NT2/D1 (cell line): ENCODE results near the gene CYP19A1.

ENCODE experiments used
- YY1 ChIP-seq: IDR thresholded peaks from 2 replicates; pipeline ENCODE4 v1.6.1; 2011; ENCODE audit not compliant: insufficient read length, insufficient read depth
- ZNF274 ChIP-seq: IDR thresholded peaks from 2 replicates; pipeline ENCODE4 v1.6.1; 2011; ENCODE audit warnings: mild to moderate bottlenecking, low read depth, low read length

DNA sequence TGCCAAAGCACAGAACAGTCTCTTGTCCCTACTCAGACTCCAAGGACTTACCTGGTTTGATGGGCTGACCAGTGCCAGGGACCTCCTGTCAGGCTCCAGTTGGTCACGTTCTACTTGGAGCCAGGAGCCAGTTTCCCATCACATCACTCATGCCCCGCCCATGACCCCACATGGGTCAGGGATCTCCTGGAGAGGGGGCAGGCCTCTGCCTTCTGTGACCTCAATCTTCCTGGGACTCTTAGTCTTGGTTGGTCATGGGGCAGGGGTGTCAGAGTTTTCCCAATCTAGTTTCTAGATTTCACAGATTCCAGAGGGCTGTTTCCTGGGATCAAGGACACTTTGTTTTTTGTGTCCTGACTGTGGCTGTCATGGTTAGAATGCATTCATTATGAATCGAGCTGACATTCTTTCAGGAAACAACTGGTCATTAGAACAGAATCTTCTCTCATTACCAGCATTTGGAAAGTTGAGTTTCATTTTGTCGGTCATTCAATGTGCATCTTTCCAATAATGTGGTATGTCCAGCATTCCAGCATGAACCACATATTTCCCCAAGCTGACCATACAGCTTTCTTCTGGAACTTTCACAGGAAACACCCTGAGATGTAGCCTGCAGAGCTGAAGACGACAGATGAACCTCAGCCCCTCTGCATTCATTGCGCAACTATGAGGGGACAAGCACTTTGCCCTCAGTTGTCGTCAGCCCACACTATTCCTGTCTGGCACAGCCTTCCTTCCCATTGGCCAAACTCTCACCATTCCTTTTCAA, 19.8 kb downstream of the CYP19A1 start:
- no peak for TF ChIP-seq YY1
- TF ChIP-seq ZNF274 = no peak
